VCaP (cell line): ENCODE results near the gene RNF152.

ENCODE experiments used
- H3K27ac ChIP-seq: fragments of 450-650 bp; 2 replicates; pipeline ENCODE4 v1.5.1; 2017
- TF ChIP-seq, protein P1 (sequence below): fragments of 450-650 bp; conservative IDR thresholded peaks from 2 replicates; pipeline ENCODE4 v1.5.1; 2017; ENCODE audit warnings: mild to moderate bottlenecking, moderate library complexity

The RNF152 gene

DNA sequence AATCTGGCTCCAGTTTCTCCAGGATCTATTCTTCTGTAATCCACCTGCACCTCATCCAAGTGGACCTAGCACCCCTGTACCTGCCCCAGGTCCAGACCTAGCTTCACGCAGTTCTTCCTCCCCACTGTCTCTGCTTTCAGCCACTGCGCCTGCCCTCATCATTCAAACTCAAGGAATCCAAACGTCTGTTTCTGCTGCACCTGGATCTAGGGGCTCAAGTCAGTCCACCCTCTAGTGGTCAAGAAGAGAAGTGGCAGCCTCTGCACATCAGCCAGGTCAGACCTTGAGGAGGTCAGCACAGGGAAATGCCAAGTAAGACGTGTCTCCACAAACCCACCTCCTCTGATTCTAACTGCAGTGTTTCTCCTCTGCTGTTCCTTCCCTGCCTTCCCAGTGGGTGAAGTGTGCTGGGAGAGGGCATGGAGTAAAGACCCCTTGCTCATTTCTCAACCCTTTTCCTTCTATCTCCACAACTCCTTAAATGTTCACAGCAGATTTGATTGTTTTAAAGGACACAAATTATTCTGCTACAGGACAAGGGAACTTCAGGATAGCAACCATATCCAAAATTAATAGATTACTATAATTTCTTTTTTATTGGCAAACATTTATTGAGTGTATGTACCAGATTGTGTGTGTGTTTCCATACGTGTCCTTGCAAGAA lies 8.6 kb upstream of the RNF152 start:
- TF ChIP-seq, protein P1, sequence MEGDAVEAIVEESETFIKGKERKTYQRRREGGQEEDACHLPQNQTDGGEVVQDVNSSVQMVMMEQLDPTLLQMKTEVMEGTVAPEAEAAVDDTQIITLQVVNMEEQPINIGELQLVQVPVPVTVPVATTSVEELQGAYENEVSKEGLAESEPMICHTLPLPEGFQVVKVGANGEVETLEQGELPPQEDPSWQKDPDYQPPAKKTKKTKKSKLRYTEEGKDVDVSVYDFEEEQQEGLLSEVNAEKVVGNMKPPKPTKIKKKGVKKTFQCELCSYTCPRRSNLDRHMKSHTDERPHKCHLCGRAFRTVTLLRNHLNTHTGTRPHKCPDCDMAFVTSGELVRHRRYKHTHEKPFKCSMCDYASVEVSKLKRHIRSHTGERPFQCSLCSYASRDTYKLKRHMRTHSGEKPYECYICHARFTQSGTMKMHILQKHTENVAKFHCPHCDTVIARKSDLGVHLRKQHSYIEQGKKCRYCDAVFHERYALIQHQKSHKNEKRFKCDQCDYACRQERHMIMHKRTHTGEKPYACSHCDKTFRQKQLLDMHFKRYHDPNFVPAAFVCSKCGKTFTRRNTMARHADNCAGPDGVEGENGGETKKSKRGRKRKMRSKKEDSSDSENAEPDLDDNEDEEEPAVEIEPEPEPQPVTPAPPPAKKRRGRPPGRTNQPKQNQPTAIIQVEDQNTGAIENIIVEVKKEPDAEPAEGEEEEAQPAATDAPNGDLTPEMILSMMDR, result peak; percentile 89
- no peak overlapping the region for H3K27ac ChIP-seq

DNA sequence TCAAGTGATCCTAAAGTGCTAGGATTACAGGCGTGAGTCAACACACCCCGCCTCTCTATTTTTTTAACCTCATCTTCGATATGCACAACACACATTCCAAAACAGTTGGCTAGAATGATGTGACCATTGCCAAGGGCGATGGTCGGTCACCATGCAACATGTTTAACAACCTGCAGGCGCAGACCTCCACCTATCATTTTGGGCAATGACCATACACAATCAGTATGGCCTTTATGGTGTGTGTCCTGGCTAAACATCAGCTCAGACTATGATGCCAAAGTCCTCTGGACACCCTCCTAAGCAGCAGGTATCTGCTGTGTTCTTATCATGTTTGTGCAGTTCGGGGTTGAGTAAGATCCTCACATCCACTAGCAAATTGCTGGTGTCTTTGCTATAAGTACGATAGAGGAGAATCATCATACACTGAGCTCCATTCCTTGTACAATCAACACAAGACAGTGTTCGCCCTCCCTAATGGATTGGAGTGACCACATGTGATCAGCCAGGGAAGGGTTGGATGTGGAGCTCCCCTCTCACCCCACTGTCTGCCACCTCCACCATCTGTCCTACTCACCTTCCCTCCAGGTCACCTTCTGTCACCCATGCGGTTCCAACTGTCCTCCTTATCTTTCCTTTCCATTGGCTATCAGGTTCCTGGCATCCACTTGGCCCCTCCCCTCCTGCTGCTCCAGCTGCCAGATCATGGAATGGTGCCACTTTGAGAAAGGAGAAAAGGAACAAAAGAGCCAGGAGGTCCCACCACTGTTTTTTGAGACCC lies 7.9 kb upstream of the RNF152 start:
- TF ChIP-seq, protein P1, result no peak
- no peak overlapping the region for H3K27ac ChIP-seq

DNA sequence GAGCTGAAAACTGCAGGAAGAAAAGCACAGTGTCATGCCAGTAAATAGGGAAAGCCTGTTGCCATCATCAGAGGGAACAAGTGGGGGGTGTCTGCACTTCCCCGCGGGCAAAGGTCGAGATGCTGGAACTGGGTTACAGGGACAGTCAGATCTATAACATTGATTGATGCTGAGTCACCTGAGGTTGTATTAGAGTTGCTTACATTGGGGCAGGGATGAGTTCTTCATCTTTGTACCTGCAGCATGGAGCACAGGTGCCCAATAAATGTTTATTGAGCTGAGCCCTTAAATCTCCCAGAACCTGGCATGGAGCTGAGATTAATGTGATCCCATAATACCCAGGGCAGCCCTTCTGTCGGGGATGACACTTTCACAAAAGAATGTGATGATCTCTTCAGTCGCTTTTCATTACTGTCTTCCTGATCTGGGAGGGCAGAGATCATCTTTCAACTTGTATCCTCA lies 5.9 kb upstream of the RNF152 start:
- H3K27ac ChIP-seq, result peak overlapping the region; percentile 19; the same call in 1 of the 2 replicates
- TF ChIP-seq, protein P1, result no peak

DNA sequence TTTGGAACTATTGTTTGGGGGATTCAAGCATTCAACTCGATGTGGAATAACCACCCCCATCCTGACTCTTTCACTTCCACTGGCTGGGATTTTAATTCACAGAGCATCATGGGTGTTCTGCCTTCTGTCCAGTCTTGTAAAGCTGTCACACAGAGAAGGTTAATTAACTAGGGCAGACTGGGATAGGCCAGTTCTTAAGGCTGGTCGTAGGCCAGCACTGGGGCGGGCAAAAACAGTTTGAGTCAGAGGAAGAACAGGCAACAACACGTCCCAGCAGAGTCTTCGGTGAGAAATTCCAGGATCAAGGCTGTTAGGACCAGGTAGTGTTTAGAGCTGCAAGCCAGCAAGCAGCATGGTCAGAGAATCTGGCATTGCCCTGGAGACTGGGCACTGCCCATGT lies 4.0 kb upstream of the RNF152 start:
- no peak overlapping the region for H3K27ac ChIP-seq
- TF ChIP-seq, protein P1, result no peak

DNA sequence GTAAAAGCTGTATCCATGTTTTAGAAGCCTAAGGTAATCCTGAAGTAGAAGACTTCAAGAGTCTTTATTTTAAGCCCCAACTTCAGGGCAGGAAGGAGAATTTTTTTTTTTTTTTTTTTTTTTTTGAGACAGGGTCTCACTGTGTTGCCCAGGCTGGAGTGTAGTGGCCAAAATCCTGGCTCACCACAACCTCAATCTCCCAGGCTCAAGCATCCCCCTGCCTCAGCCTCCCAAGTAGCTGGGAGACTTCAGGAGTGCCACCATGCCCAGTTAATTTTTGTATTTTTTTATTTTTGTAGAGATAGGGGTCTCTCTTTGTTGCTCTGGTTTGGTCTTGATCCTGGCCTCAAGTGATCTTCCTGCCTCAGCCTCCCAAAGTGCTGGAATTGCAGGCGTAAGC lies 3.3 kb upstream of the RNF152 start:
- no peak overlapping the region for H3K27ac ChIP-seq
- TF ChIP-seq, protein P1, result no peak

DNA sequence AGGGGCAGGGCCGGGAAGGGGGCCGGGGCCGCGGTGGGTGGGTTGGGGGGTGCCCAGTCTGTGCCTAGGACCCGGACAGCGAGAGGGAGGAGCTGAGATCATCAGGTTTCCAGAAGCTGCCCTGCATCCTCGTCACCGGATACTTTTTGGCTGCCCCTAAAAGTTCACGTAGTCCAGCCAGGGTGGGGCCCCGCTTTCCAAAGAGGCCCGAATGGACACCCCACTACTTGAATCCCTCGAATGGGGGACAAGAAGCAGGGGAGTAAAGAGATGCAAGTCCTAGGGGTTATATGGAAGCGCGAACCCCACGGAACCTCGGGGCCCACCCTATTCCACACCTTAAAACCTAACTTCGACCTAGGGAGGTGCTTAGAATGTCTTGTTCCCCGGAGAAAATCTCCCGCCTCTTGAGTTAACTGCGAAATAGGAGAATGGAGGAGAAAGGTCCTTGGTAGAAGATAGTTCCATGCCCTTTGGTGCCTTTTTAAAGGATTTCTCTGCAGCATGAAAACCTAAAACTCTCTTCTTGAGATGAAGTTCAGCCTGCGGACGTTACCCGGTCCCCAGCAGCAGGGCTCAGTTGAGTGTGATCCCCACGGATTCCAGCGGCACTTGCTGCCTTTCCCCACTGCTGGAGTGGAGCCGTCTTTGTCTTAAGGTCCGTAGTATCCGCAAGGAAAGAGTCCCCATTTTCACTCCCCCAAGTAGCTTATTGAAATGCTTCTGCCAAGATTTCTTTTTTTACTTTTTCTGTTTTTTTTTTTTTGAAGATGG lies 2.1 kb upstream of the RNF152 start:
- peak overlapping the region; percentile 66; the same call in 1 of the 2 replicates for H3K27ac ChIP-seq
- TF ChIP-seq, protein P1, result no peak
